GM19452 (cell line): ENCODE data around the gene ANKRD61.
"Not testable (repeated sequence)": the region's sequence is repeated elsewhere in the genome, so short reads cannot be mapped to it uniquely, and the experiment has no call there.

ENCODE experiments used
- ATAC-seq: cut with Tn5 transposase; IDR thresholded peaks from one replicate; pipeline ENCODE4 v1.9.1; 2021; ENCODE audit not compliant: unreplicated experiment

ANKRD61 gene

GRCh38 chr7:6031567-6031966 is 391 bp downstream of the ANKRD61 start:
- ATAC-seq, result no peak

GRCh38 chr7:6032167-6032566 is 991 bp downstream of the ANKRD61 start:
- ATAC-seq, result no peak

GRCh38 chr7:6032641-6033040 is 1.5 kb downstream of the ANKRD61 start:
- ATAC-seq, result no peak

GRCh38 chr7:6035165-6035564 is 4.0 kb downstream of the ANKRD61 start:
- ATAC-seq, result no peak

GRCh38 chr7:6035686-6036085 is 4.5 kb downstream of the ANKRD61 start:
- ATAC-seq, result no peak

- no peak for ATAC-seq
These were observed 18.6 kb downstream of the ANKRD61 start for GRCh38 chr7:6049780-6050179.

GRCh38 chr7:6051185-6051584 is 20.0 kb downstream of the ANKRD61 start:
- not testable (repeated sequence) for ATAC-seq

GRCh38 chr7:6056616-6057015 is 25.4 kb downstream of the ANKRD61 start:
- ATAC-seq, result no peak

GRCh38 chr7:6057316-6058129 is 26.3 kb downstream of the ANKRD61 start:
- ATAC-seq, result no peak

- not testable (repeated sequence) for ATAC-seq
These were observed 28.8 kb downstream of the ANKRD61 start for GRCh38 chr7:6059941-6060340.

GRCh38 chr7:6071406-6071805 is 40.2 kb downstream of the ANKRD61 start:
- ATAC-seq, result peak; percentile 66

- no peak for ATAC-seq
These were observed 43.6 kb downstream of the ANKRD61 start for GRCh38 chr7:6074612-6075380.

- no peak for ATAC-seq
These were observed 47.4 kb downstream of the ANKRD61 start for GRCh38 chr7:6078548-6078947.

- not testable (repeated sequence) for ATAC-seq
These were observed 51.9 kb downstream of the ANKRD61 start for GRCh38 chr7:6083047-6083446.
